GM23248 (cell line): ENCODE measurements around the gene AFAP1L1. TPM values are rescaled to one million over a fixed set of nuclear protein-coding genes. Genes with fewer than 3 reads are reported as not detected.
A peak's percentile ranks its signal among the peaks of the same experiment; 100 is the strongest.

ENCODE experiments used
- DNase-seq: peaks from one replicate; pipeline ENCODE4 v3.0.0-alpha.2; 2015
- H2AFZ ChIP-seq: fragments of 200-600 bp; sonication (generic); 2 replicates; pipeline ENCODE4 v1.6.1; 2016; ENCODE audit warnings: antibody characterized with exemption
- H3F3A ChIP-seq: fragments of 200-600 bp; sonication (generic); 2 replicates; pipeline ENCODE4 v1.6.1; 2016; ENCODE audit warnings: mild to moderate bottlenecking, antibody characterized with exemption, mixed run types; ENCODE audit not compliant: insufficient read depth
- H3K27ac ChIP-seq: fragments of 200-600 bp; sonication (generic); 2 replicates; pipeline ENCODE4 v1.5.1; 2016; ENCODE audit warnings: mild to moderate bottlenecking
- H3K27me3 ChIP-seq: fragments of 200-600 bp; sonication (generic); replicated peaks from 2 replicates; pipeline ENCODE4 v1.6.1; 2016; ENCODE audit warnings: mild to moderate bottlenecking; ENCODE audit not compliant: insufficient read depth
- H3K36me3 ChIP-seq: fragments of 200-600 bp; sonication (generic); 2 replicates; pipeline ENCODE4 v1.6.1; 2016; ENCODE audit warnings: low read depth, mild to moderate bottlenecking
- H3K4me1 ChIP-seq: fragments of 200-600 bp; sonication (generic); 2 replicates; pipeline ENCODE4 v1.6.1; 2016; ENCODE audit warnings: mild to moderate bottlenecking; ENCODE audit not compliant: insufficient read depth
- H3K4me2 ChIP-seq: fragments of 200-600 bp; sonication (generic); one replicate; pipeline ENCODE4 v1.6.1; 2016; ENCODE audit warnings: mild to moderate bottlenecking; ENCODE audit not compliant: unreplicated experiment
- H3K4me3 ChIP-seq: fragments of 200-600 bp; sonication (generic); 2 replicates; pipeline ENCODE4 v1.5.1; 2016; ENCODE audit warnings: mild to moderate bottlenecking
- H3K79me2 ChIP-seq: fragments of 200-600 bp; sonication (generic); 2 replicates; pipeline ENCODE4 v1.6.1; 2016; ENCODE audit warnings: mild to moderate bottlenecking; ENCODE audit not compliant: insufficient read depth
- H3K9ac ChIP-seq: fragments of 200-600 bp; sonication (generic); 2 replicates; pipeline ENCODE4 v1.6.1; 2016; ENCODE audit warnings: mild to moderate bottlenecking
- H3K9me2 ChIP-seq: fragments of 200-600 bp; sonication (generic); 2 replicates; pipeline ENCODE4 v1.6.1; 2016; ENCODE audit warnings: mixed run types, mild to moderate bottlenecking, moderate library complexity; ENCODE audit not compliant: insufficient read depth
- H3K9me3 ChIP-seq: fragments of 200-600 bp; sonication (generic); one replicate; pipeline ENCODE4 v1.6.1; 2017; ENCODE audit warnings: low read depth
- H4K20me1 ChIP-seq: fragments of 200-600 bp; sonication (generic); 2 replicates; pipeline ENCODE4 v1.6.0; 2016; ENCODE audit not compliant: insufficient read depth
- EZH2 ChIP-seq: fragments of 200-600 bp; sonication (generic); IDR thresholded peaks from 2 replicates; pipeline ENCODE4 v1.6.1; 2018; ENCODE audit warnings: antibody characterized with exemption, mild to moderate bottlenecking; ENCODE audit not compliant: insufficient read depth, poor library complexity, severe bottlenecking
- EZH2phosphoT487 ChIP-seq: fragments of 200-600 bp; sonication (generic); IDR thresholded peaks from 2 replicates; pipeline ENCODE4 v1.6.1; 2018; ENCODE audit warnings: antibody characterized with exemption, moderate library complexity, mild to moderate bottlenecking, low read depth; ENCODE audit not compliant: insufficient read depth
- WGBS, 2 experiments: methylation state at CpG; one replicate each; pipeline ENCODE4 v1.1.6; 2015 to 2017; ENCODE audit warnings: low lambda C conversion rate in 2 of 2, low coverage in 1 of 2; ENCODE audit errors: missing lambda C conversion rate in 2 of 2; 5-methylcytosine and 5-hydroxymethylcytosine counted together
- in situ Hi-C: fragments of 300-500 bp; cut with MboI; formaldehyde crosslinking; loops from 2 replicates; pipeline ENCODE4 v1.15.0; 2020
- polyA plus RNA-seq: library from polyadenylated mRNA; unstranded; fragments of >200 nt; fragmentation: Nextera tagmentation; extraction: Ambion mirVana; gene quantifications from 2 replicates; pipeline ENCODE4 v1.2.1, GENCODE V29; 2016
- total RNA-seq: library from RNA; depleted of rRNA; stranded (reverse); fragments of >200 nt; shearing (Covaris generic); gene quantifications from 2 replicates; pipeline ENCODE4 v1.2.3, GENCODE V29; 2014

Gene AFAP1L1
- total and polyA plus RNA-seq, 2 experiments from 2014 or later, result 0.76 to 1.3 TPM

DNA sequence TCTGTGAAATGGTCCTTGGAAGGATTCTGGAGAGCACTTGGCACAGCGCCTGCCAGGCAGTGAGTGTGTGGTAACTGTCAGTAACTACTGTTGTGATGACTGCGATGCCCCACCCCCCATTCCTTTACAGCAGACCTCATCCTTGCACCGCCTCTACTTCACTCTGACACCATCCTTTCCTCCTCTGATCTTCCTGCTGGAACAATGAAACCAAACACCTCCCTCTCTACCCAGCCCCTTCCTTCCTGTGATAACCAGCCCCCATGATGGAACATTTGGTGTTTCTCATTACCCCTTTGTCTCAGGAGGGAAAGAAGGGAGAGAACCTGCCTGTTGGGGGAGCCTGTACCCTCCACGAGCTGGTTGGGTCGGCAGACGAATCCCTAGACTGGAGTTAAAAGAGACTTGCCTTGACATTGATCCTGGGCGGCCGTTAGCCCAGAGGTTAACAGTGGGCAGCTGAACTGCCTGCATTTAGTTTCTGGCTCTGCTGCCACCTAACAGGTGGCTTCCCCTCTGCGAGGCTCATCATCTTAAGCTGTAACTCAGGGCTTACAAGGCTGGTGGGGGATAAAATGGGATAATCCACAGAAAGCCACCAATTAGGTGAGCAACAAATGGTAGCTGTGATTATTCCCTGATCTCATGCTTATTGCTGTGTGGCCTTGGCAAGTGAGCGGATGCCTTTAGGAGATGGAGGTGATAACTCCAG is 39.4 kb downstream of the AFAP1L1 start:
- no peak overlapping the region for H3K4me2 ChIP-seq
- no peaks in the 10 kb centered on the region for H3K4me1 ChIP-seq
- no peak overlapping the region for H2AFZ ChIP-seq
- no peak overlapping the region for H3K4me3 ChIP-seq
- H3K27ac ChIP-seq, result no peak overlapping the region
- H3K9me2 ChIP-seq, result no peaks in the 10 kb centered on the region
- no peak overlapping the region for H3K9ac ChIP-seq
- in situ Hi-C loops, result no loop called here
- no peak for TF ChIP-seq EZH2phosphoT487
- TF ChIP-seq EZH2, result no peak
- H3K27me3 ChIP-seq, result no peaks in the 10 kb centered on the region
- no peaks in the 10 kb centered on the region for H3K9me3 ChIP-seq
- H3K36me3 ChIP-seq, result no peaks in the 10 kb centered on the region
- H3K79me2 ChIP-seq, result no peaks in the 10 kb centered on the region
- peak; percentile 59 for DNase-seq
- H4K20me1 ChIP-seq, result no peaks in the 10 kb centered on the region
- 82 to 88% methylated on average over 10 of the region's 10 CpGs for WGBS, 2 experiments
- H3F3A ChIP-seq, result no peaks in the 10 kb centered on the region

DNA sequence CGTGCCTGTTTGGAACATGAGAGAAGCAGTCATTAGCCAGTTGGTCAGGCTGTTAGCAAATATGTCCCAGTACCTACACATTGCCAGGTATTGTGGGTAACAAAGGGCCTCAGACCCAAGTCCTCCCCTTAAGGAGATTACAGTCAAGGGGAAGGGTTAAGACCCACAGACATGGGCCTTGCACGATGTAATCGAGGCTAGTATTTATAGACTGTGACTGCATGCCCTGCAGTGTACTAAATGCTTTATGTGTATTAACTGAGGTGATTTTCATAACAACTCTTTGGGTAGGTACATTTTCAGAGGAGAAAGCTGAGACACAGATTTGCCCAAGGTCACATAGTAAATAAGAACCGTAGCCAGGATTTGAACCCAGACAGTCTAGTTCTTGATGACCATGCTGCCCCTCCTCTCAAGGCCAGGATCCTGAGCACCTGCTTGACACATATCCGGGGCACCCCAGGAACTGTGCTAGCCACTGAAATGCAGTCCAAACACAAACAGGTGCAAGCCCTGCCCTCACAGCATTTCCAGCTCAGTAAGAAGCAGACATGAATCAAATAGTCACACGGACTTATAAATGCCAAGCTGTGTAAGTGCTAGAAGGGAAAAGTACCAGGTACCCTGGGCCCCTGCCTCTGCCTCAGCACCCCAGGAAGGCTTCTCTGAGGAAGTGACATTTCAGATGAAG is 41.6 kb downstream of the AFAP1L1 start:
- H3K27me3 ChIP-seq, result no peaks in the 10 kb centered on the region
- no peak overlapping the region for H3K4me3 ChIP-seq
- no peak for TF ChIP-seq EZH2phosphoT487
- no peak for TF ChIP-seq EZH2
- no peak for DNase-seq
- H3K9me2 ChIP-seq, result no peaks in the 10 kb centered on the region
- H3F3A ChIP-seq, result no peaks in the 10 kb centered on the region
- no peak overlapping the region for H3K9ac ChIP-seq
- H3K9me3 ChIP-seq, result no peaks in the 10 kb centered on the region
- no peak overlapping the region for H2AFZ ChIP-seq
- 86 to 87% methylated on average over 6 of the region's 6 CpGs for WGBS, 2 experiments
- no peak overlapping the region for H3K27ac ChIP-seq
- no peaks in the 10 kb centered on the region for H4K20me1 ChIP-seq
- no peak overlapping the region for H3K4me2 ChIP-seq
- in situ Hi-C loops, result no loop called here
- no peaks in the 10 kb centered on the region for H3K36me3 ChIP-seq
- no peaks in the 10 kb centered on the region for H3K79me2 ChIP-seq
- no peaks in the 10 kb centered on the region for H3K4me1 ChIP-seq

DNA sequence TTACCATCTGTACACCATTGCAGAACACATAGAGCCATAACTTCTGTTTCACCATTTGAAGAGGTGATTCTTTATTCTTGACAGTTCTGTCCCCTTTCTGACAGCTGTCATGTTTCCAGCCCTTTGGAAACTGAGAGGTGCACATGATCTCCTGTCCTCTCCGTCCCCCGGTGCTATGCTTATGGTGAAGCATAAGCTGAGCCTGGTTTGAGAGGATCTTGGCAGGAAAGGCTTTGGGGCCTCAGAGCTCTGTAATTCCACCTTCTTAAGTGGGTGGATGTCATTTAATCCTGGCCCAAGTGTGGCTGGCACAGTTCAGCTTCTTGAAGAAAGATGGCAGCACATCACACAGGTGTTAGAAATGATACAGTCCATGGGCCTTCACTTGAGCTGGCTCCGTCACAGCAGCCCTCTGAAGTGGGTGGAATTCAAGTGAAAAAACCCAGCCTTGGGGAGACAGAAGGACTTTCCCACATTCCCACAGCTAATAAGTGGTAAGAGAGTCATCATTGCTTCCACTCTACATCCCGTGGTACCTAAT is 43.0 kb downstream of the AFAP1L1 start:
- H3K27me3 ChIP-seq, result no peaks in the 10 kb centered on the region
- H3K27ac ChIP-seq, result no peak overlapping the region
- no peak overlapping the region for H3K4me3 ChIP-seq
- H3K9me2 ChIP-seq, result no peaks in the 10 kb centered on the region
- H3K79me2 ChIP-seq, result no peaks in the 10 kb centered on the region
- H3K4me2 ChIP-seq, result no peak overlapping the region
- no peak overlapping the region for H3K9ac ChIP-seq
- no peaks in the 10 kb centered on the region for H3K9me3 ChIP-seq
- no peaks in the 10 kb centered on the region for H3K36me3 ChIP-seq
- TF ChIP-seq EZH2phosphoT487 (no peak), EZH2 (no peak)
- in situ Hi-C loops, result no loop called here
- H3F3A ChIP-seq, result no peaks in the 10 kb centered on the region
- H2AFZ ChIP-seq, result no peak overlapping the region
- no peak for DNase-seq
- 90 to 95% methylated on average over 4 of the region's 4 CpGs for WGBS, 2 experiments
- no peaks in the 10 kb centered on the region for H3K4me1 ChIP-seq
- H4K20me1 ChIP-seq, result no peaks in the 10 kb centered on the region

DNA sequence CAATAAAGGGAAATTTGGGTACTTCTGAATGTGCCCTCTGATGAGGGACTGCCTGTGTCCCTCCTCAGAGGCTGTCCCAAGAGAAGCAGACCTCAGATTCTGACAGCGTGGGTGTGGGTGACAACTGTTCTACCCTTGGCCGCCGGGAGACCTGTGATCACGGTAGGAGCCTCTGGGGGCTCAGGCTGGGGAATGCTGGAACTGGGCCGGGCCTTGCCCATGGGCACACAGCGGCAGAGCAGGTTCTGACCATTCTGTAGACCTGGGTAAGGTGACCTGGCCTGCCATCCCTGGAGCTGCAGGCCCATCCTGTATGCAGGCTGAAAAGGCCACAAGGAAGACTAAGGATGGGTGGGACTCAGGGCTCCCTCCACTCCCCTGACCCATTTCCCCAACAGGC is 44.1 kb downstream of the AFAP1L1 start:
- H2AFZ ChIP-seq, result no peak overlapping the region
- no peaks in the 10 kb centered on the region for H4K20me1 ChIP-seq
- no peaks in the 10 kb centered on the region for H3K27me3 ChIP-seq
- no peak overlapping the region for H3K9ac ChIP-seq
- WGBS, 2 experiments, result 58 to 83% methylated on average over 5 to 6 of the region's 6 CpGs
- no peaks in the 10 kb centered on the region for H3K79me2 ChIP-seq
- H3K9me2 ChIP-seq, result no peaks in the 10 kb centered on the region
- peaks cover 6% of the 10 kb centered on the region for H3K4me1 ChIP-seq
- H3K36me3 ChIP-seq, result no peaks in the 10 kb centered on the region
- no peaks in the 10 kb centered on the region for H3K9me3 ChIP-seq
- no peak for DNase-seq
- H3K4me2 ChIP-seq, result no peak overlapping the region
- in situ Hi-C loops, result no loop called here
- peaks cover 5% of the 10 kb centered on the region; the same call in 1 of the 2 replicates for H3F3A ChIP-seq
- no peak for TF ChIP-seq EZH2
- no peak for TF ChIP-seq EZH2phosphoT487
- H3K4me3 ChIP-seq, result no peak overlapping the region
- H3K27ac ChIP-seq, result no peak overlapping the region
